ENCODE data around the gene MAGOHB.

MAGOHB gene

GRCh38 chr12:10554228-10554755 is 59.1 kb downstream of the MAGOHB start:
- no peak for DNase-seq
